Suprapubic skin (tissue), 4 donors: ENCODE results near the gene RAP1GAP. TPM values are rescaled to one million over a fixed set of nuclear protein-coding genes. Genes with fewer than 3 reads are reported as not detected.
A peak's percentile ranks its signal among the peaks of the same experiment; 100 is the strongest.

ENCODE experiments used
- DNase-seq, 2 donors: peaks; one replicate each; pipeline ENCODE4 v3.0.0-alpha.2; 2019; ENCODE audit warnings: low spot score in 2 of 2
- H3K27ac ChIP-seq: fragments of 200-600 bp; sonication (generic); one replicate; pipeline ENCODE4 v1.5.1; 2019
- H3K27me3 ChIP-seq: fragments of 200-600 bp; sonication (generic); one replicate; pipeline ENCODE4 v1.5.1; 2019
- H3K36me3 ChIP-seq: fragments of 200-600 bp; sonication (generic); one replicate; pipeline ENCODE4 v1.5.1; 2019
- H3K4me1 ChIP-seq: fragments of 200-600 bp; sonication (generic); one replicate; pipeline ENCODE4 v1.5.1; 2019
- H3K4me3 ChIP-seq: fragments of 200-600 bp; sonication (generic); one replicate; pipeline ENCODE4 v1.5.1; 2019; ENCODE audit warnings: mild to moderate bottlenecking
- H3K9me3 ChIP-seq: fragments of 200-600 bp; sonication (generic); one replicate; pipeline ENCODE4 v1.5.1; 2019
- EP300 ChIP-seq: sonication (generic); formaldehyde crosslinking; IDR thresholded peaks from one replicate; pipeline ENCODE4 v1.6.1; 2017; ENCODE audit warnings: antibody characterized with exemption
- POLR2A ChIP-seq, 2 donors: fragments of 450-650 bp; IDR thresholded peaks; one replicate each; pipeline ENCODE4 v1.6.1; 2017; ENCODE audit warnings: antibody characterized with exemption in 2 of 2, mild to moderate bottlenecking in 2 of 2, moderate library complexity in 2 of 2
- POLR2AphosphoS5 ChIP-seq, 3 donors: sonication (generic); formaldehyde crosslinking; IDR thresholded peaks; one replicate each; pipeline ENCODE4 v1.6.1; 2017; ENCODE audit warnings: antibody characterized with exemption in 3 of 3
- WGBS: methylation state at CpG from one replicate; pipeline ENCODE4 v1.1.5; 2018; 5-methylcytosine and 5-hydroxymethylcytosine counted together
- total RNA-seq, 4 donors: library from RNA; depleted of rRNA; stranded (reverse); fragments of >200 nt; gene quantifications; one replicate each; pipeline ENCODE4 v1.1.0, GENCODE V29; 2016
- TF ChIP-seq, protein P1 (sequence below), 2 donors: fragments of 200-600 bp in 1 of 2; fragments of 450-650 bp in 1 of 2; sonication (generic) in 1 of 2; IDR thresholded peaks; one replicate each; pipeline ENCODE4 v1.5.1; 2016 to 2019; ENCODE audit warnings: antibody characterized with exemption in 2 of 2, mild to moderate bottlenecking in 1 of 2, moderate library complexity in 1 of 2

The RAP1GAP gene
- total RNA-seq, 4 donors from 2014 or later = 1.5 to 4.9 (median 3.6) TPM

DNA sequence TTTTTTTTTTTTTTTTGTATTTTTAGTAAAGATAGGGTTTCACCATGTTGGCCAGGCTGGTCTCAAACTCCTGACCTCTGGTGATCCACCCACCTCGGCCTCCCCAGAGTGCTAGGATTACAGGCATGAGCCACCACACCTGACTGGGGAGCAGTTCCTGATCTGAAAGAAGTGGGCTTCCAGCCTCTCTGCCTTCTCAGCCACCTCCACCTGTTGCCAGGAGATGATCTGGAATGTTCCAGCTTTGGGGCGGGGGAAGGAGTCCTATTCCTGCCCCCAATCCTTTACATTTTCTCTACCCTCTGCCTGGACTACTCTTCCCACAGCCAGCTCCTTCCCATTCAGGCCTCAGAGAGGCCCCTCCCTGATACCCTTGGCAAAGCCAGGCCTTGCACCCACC is 28.1 kb downstream of the RAP1GAP start:
- TF ChIP-seq POLR2AphosphoS5 (IDR thresholded peaks at IDR 0.05) (no peak), EP300 (no peak), POLR2A (IDR thresholded peaks at IDR 0.05) (no peak)
- TF ChIP-seq, protein P1, sequence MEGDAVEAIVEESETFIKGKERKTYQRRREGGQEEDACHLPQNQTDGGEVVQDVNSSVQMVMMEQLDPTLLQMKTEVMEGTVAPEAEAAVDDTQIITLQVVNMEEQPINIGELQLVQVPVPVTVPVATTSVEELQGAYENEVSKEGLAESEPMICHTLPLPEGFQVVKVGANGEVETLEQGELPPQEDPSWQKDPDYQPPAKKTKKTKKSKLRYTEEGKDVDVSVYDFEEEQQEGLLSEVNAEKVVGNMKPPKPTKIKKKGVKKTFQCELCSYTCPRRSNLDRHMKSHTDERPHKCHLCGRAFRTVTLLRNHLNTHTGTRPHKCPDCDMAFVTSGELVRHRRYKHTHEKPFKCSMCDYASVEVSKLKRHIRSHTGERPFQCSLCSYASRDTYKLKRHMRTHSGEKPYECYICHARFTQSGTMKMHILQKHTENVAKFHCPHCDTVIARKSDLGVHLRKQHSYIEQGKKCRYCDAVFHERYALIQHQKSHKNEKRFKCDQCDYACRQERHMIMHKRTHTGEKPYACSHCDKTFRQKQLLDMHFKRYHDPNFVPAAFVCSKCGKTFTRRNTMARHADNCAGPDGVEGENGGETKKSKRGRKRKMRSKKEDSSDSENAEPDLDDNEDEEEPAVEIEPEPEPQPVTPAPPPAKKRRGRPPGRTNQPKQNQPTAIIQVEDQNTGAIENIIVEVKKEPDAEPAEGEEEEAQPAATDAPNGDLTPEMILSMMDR (IDR thresholded peaks at IDR 0.05) = no peak
- H3K9me3 ChIP-seq = no peaks in the 10 kb centered on the region
- no peak overlapping the region for H3K27ac ChIP-seq
- peaks cover 12% of the 10 kb centered on the region for H3K27me3 ChIP-seq
- H3K4me1 ChIP-seq = peaks cover 19% of the 10 kb centered on the region
- H3K36me3 ChIP-seq = no peaks in the 10 kb centered on the region
- no peak overlapping the region for H3K4me3 ChIP-seq
- 82% methylated on average over 2 of the region's 2 CpGs for WGBS
- DNase-seq = no peak

GRCh38 chr1:21640653-21641052 is 28.5 kb downstream of the RAP1GAP start:
- H3K27ac ChIP-seq = no peak overlapping the region
- WGBS = 90% methylated on average over 6 of the region's 6 CpGs

GRCh38 chr1:21639594-21640041 is 29.5 kb downstream of the RAP1GAP start:
- no peak overlapping the region for H3K4me3 ChIP-seq
- TF ChIP-seq POLR2AphosphoS5 (IDR thresholded peaks at IDR 0.05) (no peak), EP300 (no peak)
- WGBS = 30% methylated on average over 13 of the region's 24 CpGs
- no peak overlapping the region for H3K27ac ChIP-seq
- H3K36me3 ChIP-seq = no peaks in the 10 kb centered on the region
- peaks cover 19% of the 10 kb centered on the region for H3K4me1 ChIP-seq
- no peaks in the 10 kb centered on the region for H3K9me3 ChIP-seq
- peaks cover 20% of the 10 kb centered on the region for H3K27me3 ChIP-seq
- no peak for DNase-seq

More at GRCh38 chr1:21640653-21641052, 28.5 kb downstream of the RAP1GAP start:
- Histone ChIP-seq H3K36me3 (no peaks in the 10 kb centered on the region), H3K27me3 (peaks cover 16% of the 10 kb centered on the region), H3K4me1 (peaks cover 19% of the 10 kb centered on the region), H3K9me3 (no peaks in the 10 kb centered on the region), H3K4me3 (no peak overlapping the region)
- no peak for DNase-seq
- TF ChIP-seq POLR2A (IDR thresholded peaks at IDR 0.05) = no peak
- no peak for TF ChIP-seq POLR2AphosphoS5 (IDR thresholded peaks at IDR 0.05)
- TF ChIP-seq EP300 = no peak
- TF ChIP-seq, protein P1 (IDR thresholded peaks at IDR 0.05) = no peak

DNA sequence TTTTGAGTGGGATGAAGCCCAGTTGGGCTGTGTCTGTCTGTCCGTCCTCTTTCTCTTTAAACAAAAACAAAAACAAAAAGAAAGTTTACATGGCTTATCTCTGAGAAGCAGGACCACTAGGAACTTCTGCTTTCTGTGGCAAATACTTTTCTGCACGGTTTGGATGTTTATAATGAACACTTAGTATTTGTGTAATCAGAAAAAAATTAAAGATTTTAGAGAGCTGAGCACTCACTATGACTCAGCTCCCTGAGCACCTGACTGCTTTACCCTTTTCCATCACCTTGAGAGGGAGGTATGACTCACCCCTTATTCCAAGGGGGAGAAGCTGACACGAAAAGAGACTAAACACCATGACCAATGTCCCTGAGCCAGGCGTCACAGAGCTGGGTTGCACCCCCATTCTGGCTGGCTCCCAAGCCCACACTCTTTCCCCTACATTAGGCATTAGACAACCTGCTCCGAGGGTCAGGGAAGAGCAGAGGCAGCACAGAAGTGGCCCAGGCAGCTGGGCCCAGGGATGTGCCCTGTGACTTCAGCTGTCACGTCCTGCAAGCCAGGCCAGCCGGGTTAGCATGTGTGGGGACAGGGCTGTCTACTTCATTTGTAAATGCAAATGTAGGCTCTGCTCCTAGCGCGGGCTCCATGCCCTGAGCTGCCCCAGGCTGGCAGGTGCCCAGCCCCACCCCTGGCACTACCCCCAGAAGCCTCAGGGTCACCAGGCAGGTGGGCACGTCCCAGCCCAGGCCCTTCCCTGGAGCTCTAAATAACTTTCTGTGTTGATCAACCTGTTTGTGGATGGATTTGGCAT is 30.4 kb downstream of the RAP1GAP start:
- TF ChIP-seq, protein P1 (IDR thresholded peaks at IDR 0.05) = no peak
- TF ChIP-seq EP300 = no peak
- no peak for TF ChIP-seq POLR2AphosphoS5 (IDR thresholded peaks at IDR 0.05)
- TF ChIP-seq POLR2A (IDR thresholded peaks at IDR 0.05) = no peak
- 30% methylated on average over 5 of the region's 10 CpGs for WGBS
- no peak overlapping the region for H3K4me3 ChIP-seq
- peaks cover 23% of the 10 kb centered on the region for H3K27me3 ChIP-seq
- no peaks in the 10 kb centered on the region for H3K36me3 ChIP-seq
- H3K4me1 ChIP-seq = peaks cover 19% of the 10 kb centered on the region
- no peak for DNase-seq
- H3K27ac ChIP-seq = peak overlapping the region; percentile 65
- no peaks in the 10 kb centered on the region for H3K9me3 ChIP-seq

DNA sequence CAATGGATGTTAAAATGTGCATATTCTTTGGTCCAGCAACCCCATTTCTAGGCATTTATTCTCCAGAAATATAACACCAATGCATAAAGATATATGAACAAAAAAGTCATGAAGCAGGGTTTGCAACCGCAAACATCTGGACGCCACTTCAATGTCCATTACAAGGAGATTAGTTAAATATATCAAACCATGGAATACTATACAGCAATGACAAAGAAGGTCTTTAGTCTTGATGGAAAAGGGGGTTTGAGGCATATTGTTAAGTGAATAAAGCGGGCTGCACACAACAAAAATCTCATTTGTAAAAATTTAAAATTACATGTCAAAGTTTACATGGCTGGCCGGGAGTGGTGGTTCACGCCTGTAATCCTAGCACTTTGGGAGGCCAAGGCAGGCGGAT is 31.6 kb downstream of the RAP1GAP start:
- H3K27me3 ChIP-seq = peaks cover 23% of the 10 kb centered on the region
- H3K27ac ChIP-seq = no peak overlapping the region
- H3K9me3 ChIP-seq = no peaks in the 10 kb centered on the region
- peaks cover 19% of the 10 kb centered on the region for H3K4me1 ChIP-seq
- H3K36me3 ChIP-seq = no peaks in the 10 kb centered on the region
- TF ChIP-seq POLR2A (IDR thresholded peaks at IDR 0.05) = no peak
- TF ChIP-seq, protein P1 (IDR thresholded peaks at IDR 0.05) = no peak
- TF ChIP-seq EP300 = no peak
- no peak for TF ChIP-seq POLR2AphosphoS5 (IDR thresholded peaks at IDR 0.05)
- WGBS = 97% methylated on average over 6 of the region's 6 CpGs
- no peak overlapping the region for H3K4me3 ChIP-seq
- no peak for DNase-seq
